ENCODE data around the gene ESR2. TPM values are rescaled to one million over a fixed set of nuclear protein-coding genes. Genes with fewer than 3 reads are reported as not detected.
A peak's percentile ranks its signal among the peaks of the same experiment; 100 is the strongest.

Gene ESR2
- total RNA-seq, 1 experiment from 2014 or later = 0.15 TPM

DNA sequence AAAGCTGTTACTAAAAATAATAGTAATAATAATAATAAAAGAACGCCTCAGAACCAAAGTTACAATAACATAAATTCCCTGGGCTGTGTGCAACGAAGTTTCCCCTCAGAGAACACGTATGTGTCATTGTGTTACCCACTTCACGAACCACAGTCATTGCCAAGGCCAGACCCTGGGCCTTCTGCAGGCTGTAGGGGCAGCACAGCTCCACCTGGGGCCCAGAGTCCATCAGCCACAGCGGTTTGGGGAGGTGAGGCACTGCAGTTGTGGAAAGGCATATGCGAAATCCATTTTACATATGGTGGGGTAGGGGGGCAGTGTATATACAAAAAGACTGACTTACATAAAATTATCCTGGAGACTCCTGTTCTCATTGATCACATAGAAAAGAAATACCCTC lies 56.1 kb downstream of the ESR2 start:
- Mint-ChIP-seq H3K4me1 (peaks cover 2 to 8% of the 10 kb centered on the region in 2 experiments; a peak in 2 of 4 replicates), H3K27ac (peak overlapping the region in 1 of 3 experiments; percentile 45; a peak in 1 of 7 replicates), H3K9me3 (peaks cover 2% of the 10 kb centered on the region in 2 experiments; a peak in 2 of 5 replicates), H3K27me3 (ENCODE audit: low read depth) (no peaks in the 10 kb centered on the region; the same call in 1 of the 2 replicates), H3K4me3 (no peak overlapping the region), H3K36me3 (ENCODE audit: insufficient read depth in 1 of 3, low read depth in 3 of 3) (no peaks in the 10 kb centered on the region)
- Histone ChIP-seq H4K5ac (ENCODE audit: insufficient read length, low read depth, low read length) (no peak overlapping the region), H2AK5ac (ENCODE audit: insufficient read length, low read length) (no peak overlapping the region), H3K9me3 (ENCODE audit: control insufficient read depth, low read depth, low read length) (no peaks in the 10 kb centered on the region), H2AFZ (ENCODE audit: low read length) (no peak overlapping the region), H3K27me3 (ENCODE audit: insufficient read depth, low read length) (no peaks in the 10 kb centered on the region), H2BK20ac (ENCODE audit: low read depth, low read length, poor library complexity, severe bottlenecking) (no peak overlapping the region), H3K56ac (ENCODE audit: insufficient read length, low read depth, low read length) (no peak overlapping the region), H3K79me2 (ENCODE audit: insufficient read depth, low read length) (no peaks in the 10 kb centered on the region), H3K79me1 (ENCODE audit: insufficient read depth, low read depth, low read length, poor library complexity, severe bottlenecking) (no peaks in the 10 kb centered on the region), H4K8ac (replicated peaks; ENCODE audit: insufficient read length, low read depth, low read length) (no peak overlapping the region), H3K14ac (ENCODE audit: insufficient read depth, low read length) (no peak overlapping the region), H3K23me2 (ENCODE audit: insufficient read length, low read depth, low read length, poor library complexity, severe bottlenecking) (no peaks in the 10 kb centered on the region), H3K27ac (ENCODE audit: insufficient read length, low read depth, low read length) (no peak overlapping the region), H3K23ac (ENCODE audit: insufficient read length, low read depth, low read length) (no peak overlapping the region), H2BK5ac (ENCODE audit: insufficient read length, low read length) (no peak overlapping the region), H3T11ph (ENCODE audit: low read length) (no peak overlapping the region), H3K18ac (ENCODE audit: insufficient read length, low read depth, low read length) (no peak overlapping the region), H3K4ac (ENCODE audit: low read depth, low read length) (no peak overlapping the region), H2BK120ac (ENCODE audit: low read depth, low read length, poor library complexity, severe bottlenecking) (no peak overlapping the region), H2BK12ac (ENCODE audit: insufficient read length, low read depth, low read length) (no peak overlapping the region), H3K4me2 (ENCODE audit: insufficient read depth, insufficient read length, low read length) (no peak overlapping the region), H3K4me1 (ENCODE audit: insufficient read depth, low read length) (no peaks in the 10 kb centered on the region), H4K20me1 (ENCODE audit: control insufficient read depth, insufficient read depth, insufficient read length) (no peaks in the 10 kb centered on the region), H3K9ac (ENCODE audit: extremely low read depth, insufficient read length, low read length) (no peak overlapping the region), H2BK15ac (ENCODE audit: low read depth, low read length) (no peak overlapping the region), H4K91ac (ENCODE audit: insufficient read length, low read depth, low read length) (no peak overlapping the region)
- no CpG with 5 or more reads among the region's 6 CpGs for WGBS (ENCODE audit: extremely low coverage, insufficient read length, low lambda C conversion rate)
- TF ChIP-seq, protein P1, sequence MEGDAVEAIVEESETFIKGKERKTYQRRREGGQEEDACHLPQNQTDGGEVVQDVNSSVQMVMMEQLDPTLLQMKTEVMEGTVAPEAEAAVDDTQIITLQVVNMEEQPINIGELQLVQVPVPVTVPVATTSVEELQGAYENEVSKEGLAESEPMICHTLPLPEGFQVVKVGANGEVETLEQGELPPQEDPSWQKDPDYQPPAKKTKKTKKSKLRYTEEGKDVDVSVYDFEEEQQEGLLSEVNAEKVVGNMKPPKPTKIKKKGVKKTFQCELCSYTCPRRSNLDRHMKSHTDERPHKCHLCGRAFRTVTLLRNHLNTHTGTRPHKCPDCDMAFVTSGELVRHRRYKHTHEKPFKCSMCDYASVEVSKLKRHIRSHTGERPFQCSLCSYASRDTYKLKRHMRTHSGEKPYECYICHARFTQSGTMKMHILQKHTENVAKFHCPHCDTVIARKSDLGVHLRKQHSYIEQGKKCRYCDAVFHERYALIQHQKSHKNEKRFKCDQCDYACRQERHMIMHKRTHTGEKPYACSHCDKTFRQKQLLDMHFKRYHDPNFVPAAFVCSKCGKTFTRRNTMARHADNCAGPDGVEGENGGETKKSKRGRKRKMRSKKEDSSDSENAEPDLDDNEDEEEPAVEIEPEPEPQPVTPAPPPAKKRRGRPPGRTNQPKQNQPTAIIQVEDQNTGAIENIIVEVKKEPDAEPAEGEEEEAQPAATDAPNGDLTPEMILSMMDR (conservative IDR thresholded peaks at IDR 0.05) = peak; percentile 41; the same call in 2 of the 3 replicates
- no peak for DNase-seq
